ENCODE data around the gene CAPN12. TPM values are rescaled to one million over a fixed set of nuclear protein-coding genes. Genes with fewer than 3 reads are reported as not detected.

The CAPN12 gene
- total RNA-seq, 1 donor from 2014 or later: 0.22 TPM

DNA sequence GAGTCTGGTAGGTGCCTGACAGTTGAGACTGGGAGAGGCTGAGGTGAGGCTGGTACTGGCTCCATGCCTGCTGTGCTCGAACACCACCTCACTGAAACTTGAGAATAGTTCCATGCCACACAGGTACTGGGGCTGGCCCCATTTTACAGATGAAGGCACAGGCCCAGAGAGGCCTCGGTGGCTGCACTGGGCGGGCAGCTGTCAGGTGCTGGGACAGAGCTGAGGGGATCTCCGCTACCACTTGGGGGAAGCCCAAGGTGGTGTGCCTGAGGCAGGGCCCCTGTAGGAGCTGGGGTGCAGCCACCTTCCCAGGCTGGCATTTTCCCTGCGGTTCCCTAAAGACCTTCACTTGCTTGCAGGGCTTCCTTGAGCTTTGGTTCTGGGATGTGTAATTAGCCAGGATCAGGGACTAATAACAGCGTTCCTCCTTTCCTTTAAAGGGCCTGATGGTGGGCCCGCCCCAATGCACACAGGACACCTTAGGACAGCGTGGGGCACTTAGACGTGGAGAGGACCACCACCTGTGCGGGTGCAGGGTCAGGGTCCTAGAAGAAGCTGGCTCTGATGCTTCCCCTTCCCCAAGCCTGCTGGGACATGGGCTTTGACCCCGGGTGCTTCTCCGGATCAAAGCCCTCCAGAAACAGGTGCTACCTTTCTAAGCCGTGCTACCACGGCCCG lies 23.6 kb downstream of the CAPN12 start:
- Histone ChIP-seq H3K4me3 (no peak overlapping the region), H3K9me3 (replicated peaks) (no peaks in the 10 kb centered on the region), H3K27ac (replicated peaks) (peak overlapping the region; percentile 91), H3K4me1 (peaks cover 92% of the 10 kb centered on the region), H3K27me3 (ENCODE audit: low read depth) (no peaks in the 10 kb centered on the region), H3K36me3 (peaks cover 88% of the 10 kb centered on the region)
- no peak for DNase-seq
- TF ChIP-seq, protein P1, sequence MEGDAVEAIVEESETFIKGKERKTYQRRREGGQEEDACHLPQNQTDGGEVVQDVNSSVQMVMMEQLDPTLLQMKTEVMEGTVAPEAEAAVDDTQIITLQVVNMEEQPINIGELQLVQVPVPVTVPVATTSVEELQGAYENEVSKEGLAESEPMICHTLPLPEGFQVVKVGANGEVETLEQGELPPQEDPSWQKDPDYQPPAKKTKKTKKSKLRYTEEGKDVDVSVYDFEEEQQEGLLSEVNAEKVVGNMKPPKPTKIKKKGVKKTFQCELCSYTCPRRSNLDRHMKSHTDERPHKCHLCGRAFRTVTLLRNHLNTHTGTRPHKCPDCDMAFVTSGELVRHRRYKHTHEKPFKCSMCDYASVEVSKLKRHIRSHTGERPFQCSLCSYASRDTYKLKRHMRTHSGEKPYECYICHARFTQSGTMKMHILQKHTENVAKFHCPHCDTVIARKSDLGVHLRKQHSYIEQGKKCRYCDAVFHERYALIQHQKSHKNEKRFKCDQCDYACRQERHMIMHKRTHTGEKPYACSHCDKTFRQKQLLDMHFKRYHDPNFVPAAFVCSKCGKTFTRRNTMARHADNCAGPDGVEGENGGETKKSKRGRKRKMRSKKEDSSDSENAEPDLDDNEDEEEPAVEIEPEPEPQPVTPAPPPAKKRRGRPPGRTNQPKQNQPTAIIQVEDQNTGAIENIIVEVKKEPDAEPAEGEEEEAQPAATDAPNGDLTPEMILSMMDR (IDR thresholded peaks at IDR 0.05; ENCODE audit: borderline replicate concordance): no peak
- intact Hi-C loops (cut with micrococcal nuclease): no loop called here

DNA sequence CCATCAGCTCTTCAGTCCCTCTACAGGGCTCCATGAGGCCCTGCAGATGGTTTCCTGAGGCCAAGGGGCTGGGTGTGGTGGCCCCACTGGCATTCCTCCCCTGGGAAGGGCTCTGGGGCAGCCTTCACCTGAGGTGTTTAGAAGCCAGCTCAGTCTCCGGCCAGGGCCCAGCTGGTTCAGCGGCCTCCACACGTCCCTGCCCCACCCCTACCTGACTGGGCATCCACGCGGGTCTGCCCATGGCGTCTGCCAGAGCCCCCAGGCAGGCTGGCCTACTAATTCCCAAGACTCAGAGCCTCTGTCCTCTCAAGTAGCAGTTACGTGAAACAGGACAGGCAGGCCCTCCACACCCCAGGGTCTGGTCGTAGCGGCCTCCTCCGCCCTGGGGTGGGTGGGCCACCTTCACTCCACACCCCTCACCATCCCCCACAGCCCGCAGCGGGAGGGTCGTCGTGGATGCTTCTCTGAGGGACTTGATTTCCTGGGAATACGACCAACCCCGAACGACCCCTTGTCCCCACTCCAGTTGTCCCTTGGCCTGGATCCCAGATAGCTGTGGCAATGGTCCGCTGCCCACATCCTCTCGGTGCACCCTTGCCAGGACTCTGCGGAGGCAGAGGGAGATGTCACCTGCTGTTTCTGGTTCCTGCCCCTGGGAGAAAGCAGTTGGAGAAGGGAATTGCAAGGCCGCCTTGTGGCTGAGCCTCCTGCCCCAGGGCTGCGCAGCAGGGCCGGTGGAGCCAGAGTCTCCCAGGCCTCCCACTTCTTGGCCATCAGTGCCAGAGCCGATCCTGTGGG lies 24.3 kb downstream of the CAPN12 start:
- H3K4me3 ChIP-seq: no peak overlapping the region
- H3K27me3 ChIP-seq (ENCODE audit: low read depth): no peaks in the 10 kb centered on the region
- peaks cover 88% of the 10 kb centered on the region for H3K36me3 ChIP-seq
- TF ChIP-seq, protein P1 (IDR thresholded peaks at IDR 0.05; ENCODE audit: borderline replicate concordance): no peak
- H3K4me1 ChIP-seq: peaks cover 92% of the 10 kb centered on the region
- H3K9me3 ChIP-seq (replicated peaks): no peaks in the 10 kb centered on the region
- intact Hi-C loops (cut with micrococcal nuclease): no loop called here
- H3K27ac ChIP-seq (replicated peaks): peak overlapping the region; percentile 91
- DNase-seq: no peak

DNA sequence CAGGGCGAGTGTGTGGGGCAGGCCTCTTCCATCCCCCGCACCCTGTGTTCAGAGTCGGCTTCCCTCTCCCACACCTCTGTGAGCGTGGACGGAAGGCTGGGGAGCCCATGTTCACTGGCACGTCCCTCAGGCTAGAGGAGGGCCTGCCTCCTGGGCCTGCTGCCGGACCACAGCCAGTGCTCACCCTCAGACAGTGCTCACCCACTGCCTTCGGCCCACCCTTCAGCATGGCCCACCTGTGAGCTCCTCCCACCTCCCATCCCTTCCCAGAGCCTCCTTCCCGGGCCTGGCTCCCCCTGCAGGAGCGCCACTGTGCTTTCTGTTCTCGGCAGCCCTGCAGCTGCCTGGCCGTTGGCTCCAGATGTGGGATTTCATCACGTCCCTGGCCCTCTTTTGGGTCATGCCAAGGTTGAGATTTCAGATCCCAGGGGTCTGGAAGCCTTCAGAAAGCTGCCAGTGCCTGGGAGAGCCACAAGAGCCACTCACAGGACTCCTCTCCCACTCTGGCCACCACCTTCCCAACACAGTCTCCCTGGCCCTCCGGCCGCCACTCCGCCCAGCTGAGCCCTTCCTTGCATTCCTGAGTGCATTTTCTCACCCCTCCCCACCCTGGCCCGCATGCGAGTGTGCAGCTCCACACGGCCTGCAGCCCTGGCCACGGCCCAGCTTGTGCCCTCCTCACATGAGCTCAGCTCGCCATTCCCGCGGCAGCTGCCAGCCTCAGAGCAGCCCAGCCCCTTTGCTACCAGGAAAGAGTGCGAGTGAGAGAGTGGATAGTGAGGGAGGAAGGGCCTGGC lies 25.3 kb downstream of the CAPN12 start:
- Histone ChIP-seq H3K4me1 (peaks cover 100% of the 10 kb centered on the region), H3K9me3 (replicated peaks) (no peaks in the 10 kb centered on the region), H3K27ac (replicated peaks) (peak overlapping the region; percentile 91), H3K27me3 (ENCODE audit: low read depth) (no peaks in the 10 kb centered on the region), H3K36me3 (peaks cover 88% of the 10 kb centered on the region), H3K4me3 (no peak overlapping the region)
- DNase-seq: peak; percentile 75
- intact Hi-C loops (cut with micrococcal nuclease): no loop called here
- TF ChIP-seq, protein P1 (IDR thresholded peaks at IDR 0.05; ENCODE audit: borderline replicate concordance): peak; percentile 59

DNA sequence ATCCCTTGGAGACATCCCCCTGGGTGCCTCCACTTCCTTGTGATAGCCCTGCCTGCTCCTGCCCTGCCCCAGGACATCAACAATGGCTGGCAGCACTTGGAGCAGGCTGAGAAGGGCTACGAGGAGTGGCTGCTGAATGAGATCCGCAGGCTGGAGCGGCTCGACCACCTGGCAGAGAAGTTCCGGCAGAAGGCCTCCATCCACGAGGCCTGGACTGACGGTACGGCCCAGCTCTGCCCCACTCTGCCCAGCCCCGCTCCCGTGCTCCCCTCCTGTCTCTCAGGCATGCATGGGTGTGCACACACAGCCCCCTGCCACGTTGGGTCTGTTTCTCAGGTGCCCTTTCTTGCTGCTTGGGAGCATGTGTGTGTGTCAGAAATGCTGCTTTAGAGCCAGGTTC lies 26.4 kb downstream of the CAPN12 start:
- intact Hi-C loops (cut with micrococcal nuclease): no loop called here
- TF ChIP-seq, protein P1 (IDR thresholded peaks at IDR 0.05; ENCODE audit: borderline replicate concordance): no peak
- Histone ChIP-seq H3K9me3 (replicated peaks) (no peaks in the 10 kb centered on the region), H3K4me3 (no peak overlapping the region), H3K4me1 (peaks cover 100% of the 10 kb centered on the region), H3K27me3 (ENCODE audit: low read depth) (no peaks in the 10 kb centered on the region), H3K36me3 (peaks cover 80% of the 10 kb centered on the region), H3K27ac (replicated peaks) (peak overlapping the region; percentile 91)
- DNase-seq: no peak

DNA sequence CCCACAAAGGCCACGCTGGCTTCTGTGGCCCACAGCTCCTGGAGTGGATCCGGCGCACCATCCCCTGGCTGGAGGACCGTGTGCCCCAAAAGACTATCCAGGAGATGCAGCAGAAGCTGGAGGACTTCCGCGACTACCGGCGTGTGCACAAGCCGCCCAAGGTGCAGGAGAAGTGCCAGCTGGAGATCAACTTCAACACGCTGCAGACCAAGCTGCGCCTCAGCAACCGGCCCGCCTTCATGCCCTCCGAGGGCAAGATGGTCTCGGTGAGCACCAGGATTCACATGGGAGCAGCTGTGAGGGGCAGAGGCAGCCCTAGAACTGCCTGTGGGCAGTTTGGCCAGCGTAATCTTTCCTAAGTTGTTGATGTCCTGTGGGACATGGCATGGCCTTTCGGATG lies 27.2 kb downstream of the CAPN12 start:
- H3K36me3 ChIP-seq: peaks cover 76% of the 10 kb centered on the region
- intact Hi-C loops (cut with micrococcal nuclease): no loop called here

More for the DNA sequence above, 27.2 kb downstream of the CAPN12 start:
- TF ChIP-seq, protein P1 (IDR thresholded peaks at IDR 0.05; ENCODE audit: borderline replicate concordance): no peak
- H3K27ac ChIP-seq (replicated peaks): peak overlapping the region; percentile 91
- peaks cover 100% of the 10 kb centered on the region for H3K4me1 ChIP-seq
- no peak for DNase-seq
- H3K9me3 ChIP-seq (replicated peaks): no peaks in the 10 kb centered on the region
- no peaks in the 10 kb centered on the region for H3K27me3 ChIP-seq (ENCODE audit: low read depth)
- no peak overlapping the region for H3K4me3 ChIP-seq

Data from left ventricle myocardium inferior (tissue), 1 donor.